OCI-LY1 (cell line): Measurements from ENCODE around the gene ZC3H11A.
A peak's percentile ranks its signal among the peaks of the same experiment; 100 is the strongest.

Experiments
- H2AFZ ChIP-seq: fragments of 200-600 bp; sonication (generic), shearing (Covaris generic); 2 replicates; pipeline ENCODE4 v1.6.0; 2014; ENCODE audit warnings: antibody characterized with exemption, mild to moderate bottlenecking, low read length
- H3F3A ChIP-seq: fragments of 200-600 bp; sonication (generic), shearing (Covaris generic); 2 replicates; pipeline ENCODE4 v1.6.0; 2014; ENCODE audit warnings: mild to moderate bottlenecking, antibody characterized with exemption, low read length, moderate library complexity; ENCODE audit not compliant: insufficient read depth
- H3K27ac ChIP-seq: fragments of 200-600 bp; sonication (generic); 2 replicates; pipeline ENCODE4 v1.5.1; 2014; ENCODE audit warnings: low read length, mixed run types, mild to moderate bottlenecking, low read depth; ENCODE audit not compliant: poor library complexity, severe bottlenecking
- H3K27me3 ChIP-seq: fragments of 200-600 bp; sonication (generic); 2 replicates; pipeline ENCODE4 v1.6.0; 2014; ENCODE audit warnings: antibody characterized with exemption, mild to moderate bottlenecking, low read length, moderate library complexity; ENCODE audit not compliant: insufficient read depth
- H3K36me3 ChIP-seq: fragments of 200-600 bp; sonication (generic); 2 replicates; pipeline ENCODE4 v1.6.1; 2014; ENCODE audit warnings: mild to moderate bottlenecking, antibody characterized with exemption, low read length, moderate library complexity, mixed read lengths; ENCODE audit not compliant: insufficient read depth
- H3K4me1 ChIP-seq: fragments of 200-600 bp; sonication (generic); 2 replicates; pipeline ENCODE4 v1.5.1; 2014; ENCODE audit warnings: mild to moderate bottlenecking, low read length, moderate library complexity; ENCODE audit not compliant: insufficient read depth, severe bottlenecking
- H3K4me2 ChIP-seq: fragments of 200-600 bp; sonication (generic), shearing (Covaris generic); 2 replicates; pipeline ENCODE4 v1.6.1; 2014; ENCODE audit warnings: low read length
- H3K4me3 ChIP-seq: fragments of 200-600 bp; sonication (generic); 2 replicates; pipeline ENCODE4 v1.5.1; 2014; ENCODE audit warnings: low read length, low read depth, mild to moderate bottlenecking, mixed read lengths; ENCODE audit not compliant: poor library complexity, severe bottlenecking
- H3K79me2 ChIP-seq: fragments of 200-600 bp; shearing (Covaris generic); 2 replicates; pipeline ENCODE4 v1.6.1; 2016; ENCODE audit warnings: mixed run types, low read length, mixed read lengths; ENCODE audit not compliant: insufficient read depth
- H3K9ac ChIP-seq: fragments of 200-600 bp; sonication (generic), shearing (Covaris generic); 2 replicates; pipeline ENCODE4 v1.6.1; 2014; ENCODE audit warnings: mild to moderate bottlenecking, low read length, mixed read lengths
- H3K9me2 ChIP-seq: fragments of 200-600 bp; sonication (generic), shearing (Covaris generic); 2 replicates; pipeline ENCODE4 v1.6.1; 2014; ENCODE audit warnings: low read depth, mild to moderate bottlenecking, low read length, mixed read lengths
- H3K9me3 ChIP-seq: fragments of 200-600 bp; shearing (Covaris generic); 2 replicates; pipeline ENCODE4 v1.6.1; 2014; ENCODE audit warnings: low read length, mixed read lengths
- H4K20me1 ChIP-seq: fragments of 200-600 bp; sonication (generic), shearing (Covaris generic); 2 replicates; pipeline ENCODE4 v1.6.0; 2016; ENCODE audit warnings: mild to moderate bottlenecking, low read length; ENCODE audit not compliant: insufficient read depth
- EZH2 ChIP-seq: fragments of 200-600 bp; sonication (generic), shearing (Covaris generic); IDR thresholded peaks from 2 replicates; pipeline ENCODE4 v1.8.0; 2017; ENCODE audit warnings: borderline replicate concordance, mixed run types, mild to moderate bottlenecking, antibody characterized with exemption, low read length, moderate library complexity, mixed read lengths
- TF ChIP-seq, protein P1 (sequence below): fragments of 200-600 bp; sonication (generic), shearing (Covaris generic); IDR thresholded peaks from 2 replicates; pipeline ENCODE4 v1.5.1; 2017; ENCODE audit warnings: mild to moderate bottlenecking, antibody characterized with exemption, low read length, moderate library complexity, mixed read lengths

Gene ZC3H11A

DNA sequence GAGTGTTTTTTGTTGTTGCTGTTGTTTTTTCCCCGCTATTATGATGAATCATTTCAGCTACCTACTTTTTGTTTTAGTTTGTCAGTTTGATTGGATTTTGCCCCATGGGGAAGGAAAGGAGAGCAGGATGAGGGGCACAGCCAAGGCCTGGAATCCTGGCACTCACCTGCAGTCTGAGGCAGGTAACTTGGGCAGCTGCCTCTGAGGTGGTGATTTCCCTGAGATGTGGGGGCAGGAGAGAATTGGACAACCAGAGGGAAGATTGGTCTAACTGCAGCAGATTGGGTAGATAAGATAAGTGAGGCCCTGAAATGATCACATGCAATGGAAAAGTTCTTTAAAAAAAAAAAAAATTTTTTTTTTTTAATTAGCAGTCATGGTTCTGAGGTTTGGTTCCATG is 31.9 kb upstream of the ZC3H11A start:
- Histone ChIP-seq H3K36me3 (peaks cover 6% of the 10 kb centered on the region), H3K9me2 (no peaks in the 10 kb centered on the region), H3K27me3 (no peaks in the 10 kb centered on the region), H3K4me1 (peaks cover 69% of the 10 kb centered on the region), H2AFZ (no peak overlapping the region), H3K79me2 (peaks cover 15% of the 10 kb centered on the region), H3F3A (no peaks in the 10 kb centered on the region), H3K9me3 (no peaks in the 10 kb centered on the region), H3K27ac (peak overlapping the region; percentile 97), H4K20me1 (no peaks in the 10 kb centered on the region), H3K9ac (no peak overlapping the region), H3K4me2 (no peak overlapping the region), H3K4me3 (no peak overlapping the region)
- no peak for TF ChIP-seq EZH2
- TF ChIP-seq, protein P1, sequence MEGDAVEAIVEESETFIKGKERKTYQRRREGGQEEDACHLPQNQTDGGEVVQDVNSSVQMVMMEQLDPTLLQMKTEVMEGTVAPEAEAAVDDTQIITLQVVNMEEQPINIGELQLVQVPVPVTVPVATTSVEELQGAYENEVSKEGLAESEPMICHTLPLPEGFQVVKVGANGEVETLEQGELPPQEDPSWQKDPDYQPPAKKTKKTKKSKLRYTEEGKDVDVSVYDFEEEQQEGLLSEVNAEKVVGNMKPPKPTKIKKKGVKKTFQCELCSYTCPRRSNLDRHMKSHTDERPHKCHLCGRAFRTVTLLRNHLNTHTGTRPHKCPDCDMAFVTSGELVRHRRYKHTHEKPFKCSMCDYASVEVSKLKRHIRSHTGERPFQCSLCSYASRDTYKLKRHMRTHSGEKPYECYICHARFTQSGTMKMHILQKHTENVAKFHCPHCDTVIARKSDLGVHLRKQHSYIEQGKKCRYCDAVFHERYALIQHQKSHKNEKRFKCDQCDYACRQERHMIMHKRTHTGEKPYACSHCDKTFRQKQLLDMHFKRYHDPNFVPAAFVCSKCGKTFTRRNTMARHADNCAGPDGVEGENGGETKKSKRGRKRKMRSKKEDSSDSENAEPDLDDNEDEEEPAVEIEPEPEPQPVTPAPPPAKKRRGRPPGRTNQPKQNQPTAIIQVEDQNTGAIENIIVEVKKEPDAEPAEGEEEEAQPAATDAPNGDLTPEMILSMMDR: no peak

DNA sequence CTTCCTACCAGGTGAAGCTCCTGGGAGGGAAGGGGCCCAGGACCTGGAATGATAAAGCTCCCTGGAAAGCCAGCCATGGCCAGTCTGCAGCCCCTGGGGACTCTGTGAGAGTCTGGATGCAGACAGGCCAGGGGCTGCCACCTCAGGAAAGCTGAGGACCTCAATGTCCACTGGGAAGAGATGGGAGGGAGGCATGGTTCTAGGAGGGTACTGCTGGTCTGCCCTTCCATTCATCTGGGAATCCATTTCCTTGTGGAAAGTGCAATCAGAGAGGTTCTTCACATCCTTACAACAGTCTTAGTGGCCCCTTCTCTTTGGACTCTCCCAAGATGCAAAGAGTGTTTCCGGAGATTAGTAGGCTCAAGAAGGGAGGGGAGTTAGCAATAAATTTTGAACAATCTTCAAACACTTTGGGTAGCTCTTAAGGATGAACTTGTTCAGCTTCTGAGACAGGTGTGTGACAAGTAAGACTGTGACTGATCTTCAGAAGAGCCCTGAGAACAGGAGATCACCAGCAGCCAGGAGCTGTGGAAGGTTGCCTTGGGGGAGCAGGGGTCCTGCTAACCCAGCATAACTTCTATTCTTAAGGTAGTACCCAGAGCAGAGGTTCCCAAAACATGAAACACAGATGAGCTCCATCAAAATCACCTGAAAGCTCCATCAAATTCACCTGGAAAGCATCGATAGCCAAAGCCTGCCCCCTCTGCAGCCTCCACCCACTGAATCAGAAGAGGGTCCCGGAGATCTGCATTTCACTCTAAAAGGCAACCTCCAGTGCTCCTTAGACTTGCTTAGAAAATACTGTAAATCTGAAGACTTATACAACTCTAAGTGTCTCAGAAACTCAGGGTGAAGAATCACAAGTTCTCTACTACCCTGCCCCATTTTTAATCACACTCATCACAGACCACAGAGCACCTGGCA is 31.1 kb upstream of the ZC3H11A start:
- peak overlapping the region; percentile 97 for H3K27ac ChIP-seq
- no peaks in the 10 kb centered on the region for H3K9me2 ChIP-seq
- H3F3A ChIP-seq: no peaks in the 10 kb centered on the region
- peaks cover 15% of the 10 kb centered on the region for H3K79me2 ChIP-seq
- no peaks in the 10 kb centered on the region for H4K20me1 ChIP-seq
- H3K36me3 ChIP-seq: peaks cover 8% of the 10 kb centered on the region
- H3K4me2 ChIP-seq: peak overlapping the region; percentile 85
- peak overlapping the region; percentile 78 for H3K4me3 ChIP-seq
- no peaks in the 10 kb centered on the region for H3K27me3 ChIP-seq
- no peak for TF ChIP-seq EZH2
- TF ChIP-seq, protein P1: no peak
- no peak overlapping the region for H2AFZ ChIP-seq
- peaks cover 66% of the 10 kb centered on the region for H3K4me1 ChIP-seq
- H3K9me3 ChIP-seq: no peaks in the 10 kb centered on the region
- peak overlapping the region; percentile 90 for H3K9ac ChIP-seq

DNA sequence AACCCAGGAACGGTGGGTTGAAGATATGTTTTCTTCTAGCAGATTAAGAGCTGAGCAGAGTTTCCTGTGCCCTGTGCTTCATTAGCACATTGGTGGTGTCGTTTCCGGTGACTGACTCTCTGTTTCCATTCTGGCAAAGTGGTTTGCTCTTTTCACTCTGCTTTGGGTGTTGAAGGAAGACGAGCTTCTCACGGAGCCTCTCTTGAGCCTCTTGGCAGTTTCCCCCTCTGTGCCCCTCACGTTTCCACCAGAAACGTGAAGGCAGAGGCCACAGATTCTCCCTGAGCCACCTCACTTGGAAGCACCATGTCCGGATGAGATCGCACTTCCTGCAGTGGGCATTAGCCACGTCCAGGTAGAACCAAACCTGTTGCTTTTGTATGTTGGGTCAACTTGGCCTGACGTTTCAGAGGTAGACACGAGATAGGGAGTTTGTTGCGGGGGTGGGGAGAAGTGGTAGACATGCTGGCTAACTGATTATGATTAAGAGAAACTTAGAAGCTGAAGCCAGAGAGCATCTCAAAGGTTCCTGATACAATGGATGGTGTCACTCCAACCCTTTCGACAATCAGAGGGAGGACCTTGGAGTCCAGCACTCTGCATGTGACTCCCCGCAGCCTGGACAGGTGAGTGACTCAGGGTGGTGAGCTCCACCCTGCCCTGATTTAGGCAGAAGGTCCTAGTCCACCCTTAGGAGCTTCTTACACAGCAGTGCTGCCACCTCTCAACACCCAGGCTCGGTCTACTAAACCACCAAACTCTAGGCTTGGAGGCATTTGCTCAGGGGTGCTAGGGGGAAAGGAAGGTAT is 30.2 kb upstream of the ZC3H11A start, which contains the start of gene LAX1:
TSS of gene LAX1 (plus strand) at position 155 of the 809 bp plus-strand sequence. CDS start at position 538, 383 bp downstream.
- H3K4me2 ChIP-seq: peak within 1 kb of the TSS; percentile 85
- TF ChIP-seq, protein P1: no peak; the same call in 1 of the 2 replicates
- no peak for TF ChIP-seq EZH2
- peaks cover 57% of the 10 kb centered on the region for H3K4me1 ChIP-seq
- H3K9me3 ChIP-seq: no peaks in the 10 kb centered on the region
- H2AFZ ChIP-seq: no peak within 1 kb of the TSS
- no peaks in the 10 kb centered on the region for H4K20me1 ChIP-seq
- H3K27me3 ChIP-seq: no peaks in the 10 kb centered on the region
- H3K4me3 ChIP-seq: peak within 1 kb of the TSS; percentile 78
- no peaks in the 10 kb centered on the region for H3F3A ChIP-seq
- H3K9me2 ChIP-seq: no peaks in the 10 kb centered on the region
- H3K27ac ChIP-seq: peak within 1 kb of the TSS; percentile 97
- H3K36me3 ChIP-seq: peaks cover 8% of the 10 kb centered on the region
- H3K9ac ChIP-seq: peak within 1 kb of the TSS; percentile 90
- H3K79me2 ChIP-seq: peaks cover 15% of the 10 kb centered on the region
